Renal cortical epithelial cell (primary cell): ENCODE data around the gene KRTAP4-4. TPM values are rescaled to one million over a fixed set of nuclear protein-coding genes. Genes with fewer than 3 reads are reported as not detected.

Experiments
- DNase-seq: peaks from one replicate; pipeline ENCODE4 v3.0.0-alpha.2; 2011; ENCODE audit warnings: low read depth
- total RNA-seq: library from RNA; depleted of rRNA; stranded (reverse); fragments of >200 nt; gene quantifications from 2 replicates; pipeline ENCODE4 v1.2.3, GENCODE V29; 2014

The KRTAP4-4 gene
- total RNA-seq, 1 donor from 2014 or later, result not detected

DNA sequence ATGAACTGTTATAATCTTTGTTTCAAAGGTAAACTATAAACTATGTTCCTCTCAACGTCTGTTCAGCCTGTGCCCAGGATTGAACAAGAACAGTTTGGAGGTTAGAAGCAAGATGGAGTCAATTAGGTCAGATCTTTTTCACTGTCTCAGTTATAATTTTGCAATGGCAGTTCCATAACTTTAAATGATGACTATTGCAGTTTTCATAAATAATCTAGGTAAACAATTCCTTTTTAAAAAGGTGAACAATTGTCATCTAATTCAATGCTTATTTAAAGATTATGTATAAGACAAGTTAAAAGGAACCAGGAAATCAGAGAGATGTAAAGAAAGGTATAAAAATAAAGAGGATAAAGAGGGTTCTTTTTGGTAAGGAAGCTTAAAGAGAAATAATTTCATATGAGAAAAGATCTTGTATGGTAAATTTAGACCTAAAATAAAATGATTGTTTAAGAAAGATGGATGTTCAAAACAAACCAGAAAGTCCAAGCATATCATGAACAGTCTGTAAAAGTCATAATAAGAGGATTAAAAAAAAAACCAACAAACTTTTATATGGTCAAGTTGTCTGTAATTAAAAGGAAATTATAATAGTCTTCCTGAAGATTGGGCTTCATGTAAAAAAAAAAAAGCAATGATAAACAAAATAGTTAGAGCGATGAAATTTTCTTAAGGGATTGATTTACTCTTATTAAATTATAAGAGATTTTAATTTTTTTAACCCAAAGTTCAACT lies 49.2 kb downstream of the KRTAP4-4 start:
- DNase-seq, result no peak

Other genes with a start within 250 kb of the KRTAP4-4 start
- gene KRT23, start 223.1 kb downstream of the KRTAP4-4 start, total RNA-seq, result 1.2 and 68.1 TPM in 2 replicates
- not detected in 2 replicates for gene KRT39, start 193.8 kb downstream of the KRTAP4-4 start, total RNA-seq
- not detected in 2 replicates for gene KRT40, start 176.4 kb downstream of the KRTAP4-4 start, total RNA-seq
- not detected in 2 replicates for gene KRTAP3-3, start 166.6 kb downstream of the KRTAP4-4 start, total RNA-seq
- gene KRTAP3-2, start 160.8 kb downstream of the KRTAP4-4 start, total RNA-seq, result not detected in 2 replicates
- gene KRTAP3-1, start 151.6 kb downstream of the KRTAP4-4 start, total RNA-seq, result not detected in 2 replicates
- gene KRTAP1-5, start 133.5 kb downstream of the KRTAP4-4 start, total RNA-seq, result not detected in 2 replicates
- gene KRTAP1-4, start 130.6 kb downstream of the KRTAP4-4 start, total RNA-seq, result not detected in 2 replicates
- gene KRTAP1-3, start 125.9 kb downstream of the KRTAP4-4 start, total RNA-seq, result not detected in 2 replicates
- 0.25 and 0.35 TPM in 2 replicates for gene KRTAP1-1, start 119.3 kb downstream of the KRTAP4-4 start, total RNA-seq
- not detected in 2 replicates for gene KRTAP2-1, start 113.4 kb downstream of the KRTAP4-4 start, total RNA-seq
- gene KRTAP2-2, start 105.5 kb downstream of the KRTAP4-4 start, total RNA-seq, result 0.15 TPM in 1 of 2 replicates, not detected in the other
- gene KRTAP2-3, start 100.6 kb downstream of the KRTAP4-4 start, total RNA-seq, result 0.55 and 5.9 TPM in 2 replicates
- gene KRTAP2-4, start 94.9 kb downstream of the KRTAP4-4 start, total RNA-seq, result not detected in 2 replicates
- gene KRTAP4-7, start 76.6 kb downstream of the KRTAP4-4 start, total RNA-seq, result not detected in 2 replicates
- not detected in 2 replicates for gene KRTAP4-8, start 62.6 kb downstream of the KRTAP4-4 start, total RNA-seq
- gene KRTAP4-16, start 58.5 kb downstream of the KRTAP4-4 start, total RNA-seq, result not detected in 2 replicates
- gene KRTAP4-9, start 55.4 kb downstream of the KRTAP4-4 start, total RNA-seq, result not detected in 2 replicates
- not detected in 2 replicates for gene KRTAP4-11, start 42.4 kb downstream of the KRTAP4-4 start, total RNA-seq
- gene KRTAP4-12, start 36.6 kb downstream of the KRTAP4-4 start, total RNA-seq, result not detected in 2 replicates
- not detected in 2 replicates for gene KRTAP4-6, start 20.2 kb downstream of the KRTAP4-4 start, total RNA-seq
- gene KRTAP4-5, start 10.9 kb downstream of the KRTAP4-4 start, total RNA-seq, result not detected in 2 replicates
- not detected in 2 replicates for gene KRTAP4-3, start 7.5 kb upstream of the KRTAP4-4 start, total RNA-seq
- gene KRTAP4-2, start 17.5 kb upstream of the KRTAP4-4 start, total RNA-seq, result not detected in 2 replicates
- not detected in 2 replicates for gene KRTAP4-1, start 24.2 kb upstream of the KRTAP4-4 start, total RNA-seq
- not detected in 2 replicates for gene KRTAP9-1, start 29.1 kb upstream of the KRTAP4-4 start, total RNA-seq
- not detected in 2 replicates for gene KRTAP9-2, start 65.9 kb upstream of the KRTAP4-4 start, total RNA-seq
- not detected in 2 replicates for gene KRTAP9-3, start 71.7 kb upstream of the KRTAP4-4 start, total RNA-seq
- not detected in 2 replicates for gene KRTAP9-8, start 77.3 kb upstream of the KRTAP4-4 start, total RNA-seq
- gene KRTAP9-4, start 88.9 kb upstream of the KRTAP4-4 start, total RNA-seq, result not detected in 2 replicates
- not detected in 2 replicates for gene KRTAP9-9, start 94.6 kb upstream of the KRTAP4-4 start, total RNA-seq
- gene KRTAP9-6, start 104.6 kb upstream of the KRTAP4-4 start, total RNA-seq, result not detected in 2 replicates
- not detected in 2 replicates for gene KRTAP9-7, start 115.0 kb upstream of the KRTAP4-4 start, total RNA-seq
- gene KRTAP29-1, start 142.1 kb upstream of the KRTAP4-4 start, total RNA-seq, result not detected in 2 replicates
- gene KRTAP16-1, start 148.6 kb upstream of the KRTAP4-4 start, total RNA-seq, result not detected in 2 replicates
- gene KRTAP17-1, start 155.0 kb upstream of the KRTAP4-4 start, total RNA-seq, result not detected in 2 replicates
- gene KRT33A, start 190.1 kb upstream of the KRTAP4-4 start, total RNA-seq, result not detected in 2 replicates
- not detected in 2 replicates for gene KRT33B, start 209.1 kb upstream of the KRTAP4-4 start, total RNA-seq
- gene KRT34, start 221.6 kb upstream of the KRTAP4-4 start, total RNA-seq, result 0.05 and 26.4 TPM in 2 replicates
- gene KRT31, start 236.9 kb upstream of the KRTAP4-4 start, total RNA-seq, result not detected in 2 replicates